ENCODE data around the gene HS3ST6. TPM values are rescaled to one million over a fixed set of nuclear protein-coding genes. Genes with fewer than 3 reads are reported as not detected.

HS3ST6 gene
- total and polyA plus RNA-seq, 2 of the 13 experiments (the other 11 are each of a cell fraction or from before 2014, with no cell fraction given) = not detected

DNA sequence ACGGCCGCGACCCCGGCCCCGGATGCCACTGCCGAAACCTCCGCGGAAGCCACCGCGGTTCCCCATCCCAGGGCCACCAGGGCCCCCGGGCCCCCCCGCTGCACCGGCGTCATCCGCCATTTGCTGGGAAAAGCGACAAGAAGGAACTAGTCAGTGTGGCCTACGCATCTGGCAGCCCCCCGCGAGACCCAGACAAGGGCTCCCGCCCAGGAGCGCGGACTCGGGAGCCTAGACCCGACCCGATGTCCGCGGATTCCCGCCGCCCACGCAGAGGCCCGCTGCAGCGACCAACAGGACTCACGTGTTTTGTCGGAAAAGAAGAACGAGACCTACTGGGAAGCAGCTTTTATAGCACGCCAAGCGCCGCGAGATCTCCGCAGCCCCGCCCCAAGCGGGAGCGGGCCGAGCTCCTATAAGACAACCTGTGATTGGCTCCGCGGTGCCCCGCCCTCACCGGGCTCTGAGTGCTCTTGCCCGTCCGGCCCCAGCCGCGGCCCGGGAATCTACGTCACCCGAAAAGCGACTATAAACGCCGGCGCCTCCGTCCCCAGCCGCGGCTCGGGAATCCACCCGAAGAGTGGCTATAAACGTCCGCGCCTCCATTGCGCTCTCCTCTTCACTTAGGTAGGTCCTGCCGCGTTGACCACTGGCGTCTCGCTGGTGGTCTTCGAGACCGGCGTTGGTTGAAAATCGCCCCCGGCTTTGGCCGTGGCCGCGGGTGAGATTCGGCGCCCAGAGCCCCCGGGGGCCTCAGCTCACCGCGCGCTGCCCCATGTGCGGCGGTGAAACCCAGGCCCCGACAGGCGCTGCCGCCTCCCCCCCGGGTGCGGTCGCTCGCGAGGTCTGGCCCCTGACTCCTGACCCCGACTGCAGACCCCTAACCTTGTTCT is 46.5 kb upstream of the HS3ST6 start, which contains the start of gene RPS2 (continued):
- TF ChIP-seq, protein P1, sequence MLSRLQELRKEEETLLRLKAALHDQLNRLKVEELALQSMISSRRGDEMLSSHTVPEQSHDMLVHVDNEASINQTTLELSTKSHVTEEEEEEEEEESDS (CRISPR knock-in tag; IDR thresholded peaks at IDR 0.05; ENCODE audit: borderline replicate concordance) = 0 out of 2 replicates have a peak, but pooled peaks have one; percentile 13
- TF ChIP-seq SSRP1 (CRISPR knock-in tag; IDR thresholded peaks at IDR 0.05) (no peak), GATAD1 (CRISPR knock-in tag; IDR thresholded peaks at IDR 0.05) (peak; percentile 95), ETV5 (CRISPR knock-in tag; IDR thresholded peaks at IDR 0.05; ENCODE audit: borderline replicate concordance) (peak; percentile 28), GFI1 (CRISPR knock-in tag; IDR thresholded peaks at IDR 0.05; ENCODE audit: borderline replicate concordance) (peak; percentile 43; the same call in 1 of the 2 replicates), GZF1 (CRISPR knock-in tag; IDR thresholded peaks at IDR 0.05) (peak; percentile 60; the same call in 1 of the 2 replicates), ZNF337 (CRISPR knock-in tag; IDR thresholded peaks at IDR 0.05; ENCODE audit: borderline replicate concordance, low read depth) (no peak), SPEN (CRISPR knock-in tag; IDR thresholded peaks at IDR 0.05; ENCODE audit: low read depth) (peak; percentile 99), KLF12 (CRISPR knock-in tag; IDR thresholded peaks at IDR 0.05; ENCODE audit: borderline replicate concordance) (peak; percentile 95), SOX5 (CRISPR knock-in tag; IDR thresholded peaks at IDR 0.05; ENCODE audit: borderline replicate concordance) (no peak), ZNF777 (CRISPR knock-in tag; IDR thresholded peaks at IDR 0.05) (peak; percentile 16), HNF4G (IDR thresholded peaks at IDR 0.05; ENCODE audit: borderline replicate concordance, low read depth, low read length) (no peak), HNF4G (CRISPR knock-in tag; IDR thresholded peaks at IDR 0.05; ENCODE audit: borderline replicate concordance, low read depth) (no peak), ZBTB38 (CRISPR knock-in tag; IDR thresholded peaks at IDR 0.05) (peak; percentile 98), MAF1 (CRISPR knock-in tag; IDR thresholded peaks at IDR 0.05; ENCODE audit: borderline replicate concordance) (0 out of 2 replicates have a peak, but pooled peaks have one; percentile 81), ZNF20 (CRISPR knock-in tag; IDR thresholded peaks at IDR 0.05) (0 out of 2 replicates have a peak, but pooled peaks have one; percentile 31), NKX3-1 (CRISPR knock-in tag; IDR thresholded peaks at IDR 0.05) (peak; percentile 93), ZFP36 (IDR thresholded peaks at IDR 0.05; ENCODE audit: borderline replicate concordance, low read depth, low read length, partially characterized antibody) (no peak), ZNF572 (CRISPR knock-in tag; IDR thresholded peaks at IDR 0.05) (no peak)
- TF ChIP-seq, protein P2, sequence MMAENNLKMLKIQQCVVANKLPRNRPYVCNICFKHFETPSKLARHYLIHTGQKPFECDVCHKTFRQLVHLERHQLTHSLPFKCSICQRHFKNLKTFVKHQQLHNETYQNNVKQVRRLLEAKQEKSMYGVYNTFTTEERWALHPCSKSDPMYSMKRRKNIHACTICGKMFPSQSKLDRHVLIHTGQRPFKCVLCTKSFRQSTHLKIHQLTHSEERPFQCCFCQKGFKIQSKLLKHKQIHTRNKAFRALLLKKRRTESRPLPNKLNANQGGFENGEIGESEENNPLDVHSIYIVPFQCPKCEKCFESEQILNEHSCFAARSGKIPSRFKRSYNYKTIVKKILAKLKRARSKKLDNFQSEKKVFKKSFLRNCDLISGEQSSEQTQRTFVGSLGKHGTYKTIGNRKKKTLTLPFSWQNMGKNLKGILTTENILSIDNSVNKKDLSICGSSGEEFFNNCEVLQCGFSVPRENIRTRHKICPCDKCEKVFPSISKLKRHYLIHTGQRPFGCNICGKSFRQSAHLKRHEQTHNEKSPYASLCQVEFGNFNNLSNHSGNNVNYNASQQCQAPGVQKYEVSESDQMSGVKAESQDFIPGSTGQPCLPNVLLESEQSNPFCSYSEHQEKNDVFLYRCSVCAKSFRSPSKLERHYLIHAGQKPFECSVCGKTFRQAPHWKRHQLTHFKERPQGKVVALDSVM (CRISPR knock-in tag; IDR thresholded peaks at IDR 0.05) = no peak; the same call in 1 of the 2 replicates
- TF ChIP-seq, protein P3, sequence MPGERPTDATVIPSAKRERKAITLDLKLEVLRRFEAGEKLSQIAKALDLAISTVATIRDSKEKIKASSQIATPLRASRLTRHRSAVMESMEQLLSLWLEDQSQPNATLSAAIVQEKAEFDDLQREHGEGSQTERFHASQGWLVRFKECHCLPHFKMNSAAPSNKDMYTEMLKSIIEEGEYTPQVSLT (CRISPR knock-in tag; IDR thresholded peaks at IDR 0.05; ENCODE audit: borderline replicate concordance, low read depth) = peak; percentile 79; the same call in 1 of the 2 replicates
- TF ChIP-seq, protein P4, sequence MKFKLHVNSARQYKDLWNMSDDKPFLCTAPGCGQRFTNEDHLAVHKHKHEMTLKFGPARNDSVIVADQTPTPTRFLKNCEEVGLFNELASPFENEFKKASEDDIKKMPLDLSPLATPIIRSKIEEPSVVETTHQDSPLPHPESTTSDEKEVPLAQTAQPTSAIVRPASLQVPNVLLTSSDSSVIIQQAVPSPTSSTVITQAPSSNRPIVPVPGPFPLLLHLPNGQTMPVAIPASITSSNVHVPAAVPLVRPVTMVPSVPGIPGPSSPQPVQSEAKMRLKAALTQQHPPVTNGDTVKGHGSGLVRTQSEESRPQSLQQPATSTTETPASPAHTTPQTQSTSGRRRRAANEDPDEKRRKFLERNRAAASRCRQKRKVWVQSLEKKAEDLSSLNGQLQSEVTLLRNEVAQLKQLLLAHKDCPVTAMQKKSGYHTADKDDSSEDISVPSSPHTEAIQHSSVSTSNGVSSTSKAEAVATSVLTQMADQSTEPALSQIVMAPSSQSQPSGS (CRISPR knock-in tag; IDR thresholded peaks at IDR 0.05) = peak; percentile 58
- TF ChIP-seq, protein P5, sequence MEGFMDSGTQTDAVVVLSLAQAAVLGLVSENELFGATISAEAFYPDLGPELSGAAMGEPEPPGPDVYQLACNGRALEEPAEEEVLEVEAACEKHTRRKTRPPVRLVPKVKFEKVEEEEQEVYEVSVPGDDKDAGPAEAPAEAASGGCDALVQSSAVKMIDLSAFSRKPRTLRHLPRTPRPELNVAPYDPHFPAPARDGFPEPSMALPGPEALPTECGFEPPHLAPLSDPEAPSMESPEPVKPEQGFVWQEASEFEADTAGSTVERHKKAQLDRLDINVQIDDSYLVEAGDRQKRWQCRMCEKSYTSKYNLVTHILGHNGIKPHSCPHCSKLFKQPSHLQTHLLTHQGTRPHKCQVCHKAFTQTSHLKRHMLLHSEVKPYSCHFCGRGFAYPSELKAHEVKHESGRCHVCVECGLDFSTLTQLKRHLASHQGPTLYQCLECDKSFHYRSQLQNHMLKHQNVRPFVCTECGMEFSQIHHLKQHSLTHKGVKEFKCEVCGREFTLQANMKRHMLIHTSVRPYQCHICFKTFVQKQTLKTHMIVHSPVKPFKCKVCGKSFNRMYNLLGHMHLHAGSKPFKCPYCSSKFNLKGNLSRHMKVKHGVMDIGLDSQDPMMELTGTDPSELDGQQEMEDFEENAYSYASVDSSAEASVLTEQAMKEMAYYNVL (CRISPR knock-in tag; IDR thresholded peaks at IDR 0.05; ENCODE audit: borderline replicate concordance) = peak; percentile 50; the same call in 1 of the 2 replicates
